GM21529 (cell line): ENCODE measurements around the gene CHST9.
"Not testable (repeated sequence)": the region's sequence is repeated elsewhere in the genome, so short reads cannot be mapped to it uniquely, and the experiment has no call there.

Source experiments
- ATAC-seq: cut with Tn5 transposase; IDR thresholded peaks from one replicate; pipeline ENCODE4 v1.9.1; 2021; ENCODE audit not compliant: unreplicated experiment

CHST9 gene

DNA sequence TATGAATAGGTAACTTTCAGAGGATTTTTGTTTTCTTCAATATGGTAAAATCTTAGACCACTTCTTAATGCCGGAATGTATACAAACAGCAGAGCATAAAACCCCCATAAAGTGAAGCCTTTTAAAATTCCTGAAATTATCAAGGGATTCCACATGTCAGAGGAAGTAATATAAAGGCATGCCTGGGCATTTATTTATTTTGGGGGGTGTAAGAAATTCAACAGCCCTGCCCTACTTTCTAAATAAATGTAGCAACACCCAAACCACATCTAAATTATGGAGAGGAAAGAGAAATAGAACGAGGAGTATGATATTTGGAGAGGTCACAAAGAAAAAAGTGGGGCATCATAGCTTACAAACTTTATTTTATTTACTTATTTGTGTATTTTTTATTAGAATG lies 9.9 kb downstream of the CHST9 start:
- ATAC-seq = no peak

DNA sequence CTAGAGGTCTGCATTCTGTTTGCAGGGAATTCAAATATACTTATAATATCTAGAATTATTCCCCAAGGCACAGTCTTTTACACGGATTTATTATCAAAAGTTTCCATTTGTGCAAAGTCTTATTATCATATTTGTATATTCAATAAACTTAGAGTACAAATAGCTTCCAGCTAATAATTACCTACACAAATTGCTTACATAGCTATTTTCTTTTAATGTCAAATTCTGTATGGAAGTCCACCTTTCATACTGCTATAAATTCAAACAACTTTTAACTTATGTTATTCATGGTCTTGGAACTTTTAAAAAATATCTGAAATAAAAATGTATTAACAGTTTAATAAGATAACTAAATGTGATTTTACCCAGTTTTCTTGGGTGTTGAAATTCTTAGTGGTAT lies 13.1 kb downstream of the CHST9 start:
- no peak for ATAC-seq

DNA sequence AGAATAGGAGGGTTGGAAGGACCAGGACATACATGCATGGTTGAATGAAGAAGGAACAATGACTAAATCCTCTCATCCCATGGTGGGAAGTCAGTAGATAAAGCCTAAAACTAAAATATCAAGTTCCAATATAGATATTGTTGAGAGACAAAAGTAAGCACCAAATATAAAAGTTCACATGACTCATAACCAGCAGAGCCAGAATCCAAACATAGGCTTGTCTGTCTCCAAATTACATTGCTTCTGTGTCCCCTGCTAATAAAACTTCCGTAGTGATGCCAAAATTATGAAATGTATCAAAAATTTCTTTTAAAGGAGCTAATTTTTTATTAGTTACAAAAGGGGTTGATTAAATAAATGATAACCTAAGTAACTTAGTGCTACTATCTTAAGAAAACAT lies 19.7 kb downstream of the CHST9 start:
- no peak for ATAC-seq

DNA sequence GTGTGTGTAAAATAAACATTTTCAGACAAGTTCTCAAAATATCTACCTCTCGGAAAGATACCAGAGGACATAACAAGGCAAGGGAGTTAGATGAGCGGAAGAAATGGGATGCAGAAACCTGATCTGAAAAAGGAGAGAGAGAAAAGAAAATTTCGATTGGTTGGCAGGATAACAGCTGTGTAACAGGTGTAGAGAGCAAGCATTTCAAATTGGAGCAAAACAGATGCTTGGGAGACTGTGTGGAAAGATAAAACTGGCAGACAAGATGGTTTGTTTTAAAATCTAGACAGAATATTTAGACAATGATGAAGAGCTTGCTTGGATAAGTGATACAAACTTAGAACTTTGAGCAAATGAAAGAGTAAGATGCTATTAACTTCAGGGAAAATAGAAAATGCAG lies 20.2 kb downstream of the CHST9 start:
- no peak for ATAC-seq

DNA sequence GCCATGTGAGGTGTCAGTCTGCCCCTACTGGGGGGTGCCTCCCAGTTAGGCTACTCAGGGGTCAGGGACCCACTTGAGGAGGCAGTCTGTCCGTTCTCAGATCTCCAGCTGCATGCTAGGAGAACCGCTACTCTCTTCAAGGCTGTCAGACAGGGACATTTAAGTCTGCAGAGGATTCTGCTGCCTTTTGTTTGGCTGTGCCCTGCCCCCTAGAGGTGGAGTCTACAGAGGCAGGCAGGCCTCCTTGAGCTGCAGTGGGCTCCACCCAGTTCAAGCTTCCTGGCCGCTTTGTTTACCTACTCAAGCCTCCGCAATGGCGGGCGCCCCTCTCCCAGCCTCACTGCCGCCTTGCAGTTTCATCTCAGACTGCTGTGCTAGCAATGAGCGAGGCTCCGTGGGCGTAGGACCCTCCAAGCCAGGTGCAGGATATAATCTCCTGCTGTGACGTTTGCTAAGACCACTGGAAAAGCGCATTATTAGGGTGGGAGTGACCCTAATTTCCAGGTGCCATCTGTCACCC lies 21.9 kb downstream of the CHST9 start:
- ATAC-seq = not testable (repeated sequence)

DNA sequence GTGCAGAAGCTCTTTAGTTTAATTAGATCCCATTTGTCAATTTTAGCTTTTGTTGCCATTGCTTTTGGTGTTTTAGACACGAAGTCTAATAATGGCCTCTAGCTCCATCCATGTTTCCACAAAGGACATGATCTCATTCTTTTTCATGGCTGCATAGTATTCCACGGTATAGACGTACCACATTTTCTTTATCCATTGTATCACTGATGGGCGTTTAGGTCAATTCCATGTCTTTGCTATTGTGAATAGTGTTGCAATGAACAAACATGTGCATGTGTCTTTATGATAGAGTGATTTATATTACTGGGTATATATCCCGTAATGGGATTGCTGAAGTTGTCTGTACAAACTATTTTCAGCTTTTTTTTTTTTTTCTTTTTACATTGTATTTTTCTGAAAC lies 35.9 kb downstream of the CHST9 start:
- ATAC-seq = not testable (repeated sequence)

DNA sequence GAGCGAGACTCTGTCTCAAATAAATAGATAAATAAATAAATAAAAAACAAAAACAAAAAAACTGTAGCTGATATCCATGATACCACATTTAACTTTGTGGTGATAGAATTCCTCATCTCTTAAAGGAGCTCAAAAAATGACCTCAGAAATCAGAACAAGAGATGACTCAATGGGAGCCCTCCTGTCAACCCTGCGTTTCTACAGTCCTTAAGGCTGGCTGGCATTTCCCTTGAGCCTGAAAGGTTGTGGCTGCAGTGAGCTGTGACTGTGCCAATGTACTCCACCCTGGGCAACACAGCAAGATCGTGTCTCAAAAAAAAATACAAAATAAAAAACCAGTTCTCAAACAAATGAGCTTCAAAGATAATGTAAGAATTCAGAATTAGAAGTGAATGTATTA lies 40.4 kb downstream of the CHST9 start:
- ATAC-seq = no peak

DNA sequence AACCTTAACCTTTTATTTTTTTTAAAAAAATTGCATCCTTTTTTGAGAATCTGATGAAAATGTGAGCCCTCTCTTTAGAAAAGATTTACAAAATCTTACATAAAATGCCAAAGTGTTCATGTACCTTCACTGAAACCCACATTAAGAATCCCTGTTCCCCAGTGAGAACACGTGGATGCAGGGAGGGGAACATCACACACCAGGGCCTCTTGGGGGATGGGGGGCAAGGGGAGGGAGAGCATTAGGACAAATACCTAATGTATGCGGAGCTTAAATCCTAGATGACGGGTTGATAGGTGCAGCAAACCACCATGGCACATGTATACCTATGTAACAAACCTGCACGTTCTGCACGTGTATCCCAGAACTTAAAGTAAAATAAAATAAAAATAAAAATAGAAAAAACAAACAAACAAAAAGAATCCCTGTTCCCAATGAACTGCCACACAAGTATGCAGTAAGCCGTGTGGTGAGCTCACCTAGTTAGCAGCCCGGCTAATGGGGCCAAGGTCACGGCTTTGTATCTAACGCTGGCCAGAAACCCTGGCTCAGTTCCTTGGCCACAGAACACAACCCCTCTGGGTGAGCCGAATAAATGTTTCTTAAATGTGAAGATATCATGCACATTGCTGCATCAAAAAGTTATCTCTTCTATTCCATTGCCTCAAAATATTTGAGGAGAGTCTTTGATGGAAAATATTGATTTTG lies 41.4 kb downstream of the CHST9 start:
- ATAC-seq = no peak

DNA sequence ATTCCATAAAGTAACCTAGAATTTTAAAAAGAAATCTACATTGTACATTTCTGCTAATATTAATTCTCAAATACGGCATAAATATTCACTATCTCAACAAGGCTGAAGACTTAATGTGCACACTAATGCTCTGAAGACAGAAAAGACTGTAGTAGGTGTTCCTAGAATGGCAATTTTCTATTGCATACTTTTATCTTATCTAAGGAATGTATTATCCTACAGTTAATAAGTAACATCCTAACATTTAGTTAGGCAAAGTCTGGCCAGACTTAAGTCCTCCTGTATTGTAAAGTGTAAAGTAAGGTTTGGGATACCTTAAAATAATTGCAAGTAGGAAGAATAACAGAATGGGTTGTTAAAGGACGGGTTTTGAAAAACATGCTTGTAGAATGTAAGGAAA lies 42.2 kb downstream of the CHST9 start:
- ATAC-seq = no peak

DNA sequence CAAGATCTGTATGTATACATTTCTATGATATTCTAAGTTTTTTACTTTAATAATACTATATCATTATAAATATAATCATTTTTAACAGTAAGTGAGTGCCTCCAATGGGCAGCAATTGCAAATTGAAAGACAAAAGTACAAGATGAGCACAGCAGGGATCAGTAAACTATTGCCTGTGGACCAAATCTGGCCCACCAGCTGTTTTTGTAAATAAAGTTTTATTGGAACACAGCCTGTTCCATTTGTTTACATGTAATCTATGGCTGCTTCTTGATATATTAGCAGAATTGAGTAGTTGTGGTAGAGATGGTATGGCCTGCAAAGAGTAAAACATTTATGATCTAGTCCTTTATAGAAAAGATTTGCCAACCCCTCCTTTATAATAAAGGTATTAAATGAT lies 43.2 kb downstream of the CHST9 start:
- no peak for ATAC-seq

DNA sequence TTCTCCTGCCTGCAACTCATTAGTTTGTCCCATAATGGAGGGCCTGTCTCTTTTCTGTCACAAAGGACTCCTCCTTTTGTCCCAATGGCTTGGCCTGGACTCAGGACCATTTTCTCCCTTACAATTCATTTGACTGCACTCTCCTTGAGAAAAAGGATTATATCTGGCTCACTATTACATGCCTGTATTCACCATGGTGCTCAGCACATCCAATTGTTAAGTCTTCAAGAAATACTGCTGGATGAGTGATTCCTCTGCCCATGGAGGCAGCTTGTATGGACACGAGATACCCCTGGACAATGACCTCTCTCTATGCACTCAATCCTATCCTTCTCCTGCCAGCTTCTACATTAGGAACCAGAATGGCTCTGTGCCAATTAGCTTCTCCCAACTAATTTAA lies 47.0 kb downstream of the CHST9 start:
- ATAC-seq = no peak

DNA sequence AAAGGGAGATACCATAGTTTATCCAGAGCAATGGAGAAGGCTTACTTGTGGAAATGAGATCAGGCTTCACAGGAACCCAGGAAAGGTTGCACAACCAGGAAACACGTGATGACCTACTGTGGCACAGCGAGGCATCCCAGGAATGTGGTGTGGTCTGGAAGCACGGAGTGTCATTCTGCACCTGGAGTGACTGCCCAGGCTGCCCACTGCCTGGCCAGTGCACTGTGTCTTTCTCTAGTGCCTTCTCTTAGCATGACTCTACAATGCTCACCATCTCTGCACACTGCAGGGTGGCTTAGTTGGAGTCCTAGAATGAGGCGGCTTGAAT lies 48.9 kb downstream of the CHST9 start:
- ATAC-seq = no peak

DNA sequence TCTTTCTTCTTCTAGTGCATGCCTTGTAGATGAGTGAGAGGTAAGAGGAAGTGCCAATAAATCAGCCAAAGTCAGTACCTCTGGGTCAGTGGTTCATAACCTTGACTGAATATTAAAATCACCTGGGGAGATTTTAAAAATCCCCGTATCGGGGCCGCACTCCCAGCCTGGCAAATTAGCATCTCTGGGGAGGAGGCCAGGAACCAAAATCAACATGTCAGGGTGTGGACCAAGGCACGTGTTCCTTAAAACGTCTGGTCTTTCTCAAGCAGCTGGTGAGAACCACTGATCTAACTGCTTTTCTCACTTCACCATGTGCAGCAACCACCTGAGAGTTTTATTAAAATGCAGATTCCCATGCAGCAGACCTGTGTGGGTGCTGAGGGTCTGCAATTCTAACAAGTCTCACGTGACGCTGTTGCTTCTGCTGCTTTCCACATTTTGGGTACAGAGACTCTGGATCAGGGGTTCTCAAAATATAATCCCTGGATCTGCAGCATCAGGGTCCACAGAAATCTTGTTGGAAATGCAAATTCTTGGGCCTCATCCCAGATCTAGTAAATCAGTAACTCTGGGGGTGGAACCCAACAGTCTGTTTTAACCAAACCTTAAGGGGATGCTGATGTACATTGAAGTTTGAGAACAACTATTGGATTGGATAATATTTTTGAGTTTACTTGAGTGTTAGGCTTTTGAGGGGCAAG lies 49.5 kb downstream of the CHST9 start:
- ATAC-seq = no peak

DNA sequence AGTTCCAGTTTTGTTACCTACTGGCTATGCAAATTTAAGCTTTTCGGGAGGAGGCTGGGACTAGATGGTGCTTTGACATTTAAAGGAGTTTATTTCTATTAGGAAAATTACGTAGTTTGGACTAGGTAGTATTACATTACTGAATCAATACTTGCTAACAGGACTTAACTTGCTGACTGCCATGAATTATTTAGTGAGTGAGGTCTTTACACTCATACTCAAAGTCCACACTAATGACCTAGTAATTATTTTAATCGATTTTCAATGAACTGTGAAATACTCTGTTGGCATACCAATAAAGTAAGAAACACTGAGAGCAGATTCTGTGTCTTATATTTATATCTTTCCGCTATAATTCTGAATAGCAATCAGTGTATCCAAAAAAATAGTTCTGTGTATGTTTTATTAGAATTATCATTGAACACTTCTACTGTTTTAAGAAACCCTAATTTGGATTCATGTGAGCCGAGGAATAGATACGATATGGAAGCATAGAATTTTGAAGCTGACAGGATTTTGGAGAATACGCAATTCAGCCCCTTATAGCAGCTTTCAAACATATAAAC lies 55.0 kb downstream of the CHST9 start:
- no peak for ATAC-seq

DNA sequence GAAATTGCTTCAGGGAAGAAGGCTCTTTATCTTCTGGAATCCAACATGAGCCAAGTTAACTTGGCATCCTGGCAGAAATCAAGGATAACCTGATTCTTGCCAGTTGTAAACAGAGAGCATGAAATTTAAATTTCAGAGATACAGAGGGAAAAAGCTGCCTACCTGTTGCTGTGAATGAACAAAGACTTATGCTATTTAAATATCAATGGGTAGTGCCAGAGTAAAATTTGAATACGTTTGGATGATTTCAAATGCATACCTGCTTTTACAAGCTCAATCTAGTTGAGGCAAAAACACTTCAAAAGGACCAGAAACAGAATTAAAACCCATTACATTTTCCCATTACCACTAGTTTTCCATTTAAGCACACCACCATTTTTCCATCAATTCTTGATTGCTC lies 60.9 kb downstream of the CHST9 start:
- ATAC-seq = no peak

DNA sequence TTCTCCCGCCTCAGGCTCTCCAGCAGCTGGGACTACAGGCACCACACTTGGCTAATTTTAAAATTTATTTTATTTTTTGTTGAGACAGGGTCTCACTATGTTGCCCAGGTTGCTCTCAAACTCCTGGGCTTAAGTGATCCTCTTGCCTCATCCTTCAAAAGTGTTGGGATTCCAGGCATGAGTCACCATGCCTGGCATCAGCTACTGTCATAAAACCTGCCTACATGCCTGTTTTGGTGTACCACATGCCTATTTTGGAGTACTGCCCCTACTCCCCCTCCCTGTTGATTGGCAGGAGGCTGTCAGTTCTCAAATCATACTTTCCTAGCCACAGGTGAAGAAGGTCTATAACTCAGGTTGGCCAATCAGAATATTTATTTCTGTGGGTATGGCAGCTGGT lies 64.0 kb downstream of the CHST9 start:
- no peak for ATAC-seq

DNA sequence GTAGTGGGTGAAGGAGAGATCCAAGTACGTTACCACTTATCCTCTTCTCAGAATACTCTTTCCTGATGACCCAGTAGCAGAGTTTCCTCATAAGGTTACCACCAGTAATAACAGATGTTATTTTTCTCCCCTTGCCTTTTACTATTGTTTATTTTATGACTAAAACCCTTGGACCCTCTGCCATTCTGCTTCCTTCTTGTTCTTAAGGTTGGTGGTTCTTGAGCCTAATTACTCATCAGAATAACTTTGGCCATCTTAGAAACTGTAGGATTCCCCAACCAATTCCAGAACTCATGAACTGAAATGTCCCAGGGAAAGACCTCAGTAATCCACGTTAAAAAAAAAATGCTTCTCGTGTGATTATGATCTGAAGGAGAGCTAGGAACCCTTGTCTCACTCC lies 64.9 kb downstream of the CHST9 start:
- ATAC-seq = no peak

DNA sequence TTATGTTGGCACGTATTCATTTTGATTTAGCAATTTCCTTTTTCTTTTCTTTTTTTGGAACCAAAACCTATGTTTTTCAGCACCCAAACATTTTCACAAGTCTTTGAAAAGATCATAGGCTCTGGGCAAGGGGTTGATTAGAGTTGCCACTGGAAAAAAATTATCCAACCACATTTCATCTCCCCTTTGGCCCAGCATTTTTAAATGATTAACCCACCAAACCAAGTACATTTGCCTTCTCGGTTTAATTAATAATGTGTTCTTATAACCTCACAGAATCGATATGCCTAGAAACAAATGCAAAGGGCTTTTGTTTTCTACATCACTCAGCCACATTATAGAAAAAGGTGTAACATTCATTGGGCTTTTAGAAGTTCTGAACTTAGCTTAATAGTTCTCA lies 66.1 kb downstream of the CHST9 start:
- ATAC-seq = no peak

DNA sequence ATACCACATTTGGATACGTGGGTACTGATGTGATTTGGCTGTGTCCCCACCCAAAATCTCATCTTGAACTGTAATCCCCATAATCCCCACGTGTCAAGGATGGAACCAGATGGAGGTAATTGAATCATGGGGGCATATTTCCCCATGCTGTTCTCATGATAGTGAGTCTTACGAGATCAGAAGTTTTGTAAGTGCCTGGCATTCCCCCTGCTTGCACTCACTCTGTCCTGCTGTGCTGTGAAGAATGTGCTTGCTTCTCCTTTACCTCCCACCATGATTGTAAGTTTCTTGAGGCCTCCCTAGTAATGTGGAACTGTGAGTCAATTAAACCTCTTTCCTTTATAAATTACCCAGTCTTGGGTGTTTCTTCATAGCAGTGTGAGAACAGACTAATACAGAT lies 70.3 kb downstream of the CHST9 start:
- no peak for ATAC-seq

DNA sequence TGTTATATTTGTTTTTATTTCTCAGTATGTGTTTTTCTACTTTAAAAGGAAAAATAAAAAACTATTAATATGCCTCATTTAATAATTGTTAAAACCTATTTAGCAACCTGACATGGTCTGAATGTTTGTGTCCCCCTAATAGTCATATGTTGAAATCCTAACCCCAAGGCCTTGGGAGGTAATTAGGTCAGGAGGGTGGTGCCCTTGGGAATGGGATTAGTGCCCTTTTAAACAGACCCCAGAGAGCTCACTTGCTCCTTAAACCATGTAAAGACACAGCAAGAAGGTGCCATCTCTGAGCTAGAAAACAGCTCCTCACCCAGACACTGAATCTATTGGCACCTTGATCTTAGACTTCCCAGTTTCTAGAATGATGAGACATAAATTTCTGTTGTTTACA lies 71.8 kb downstream of the CHST9 start:
- no peak for ATAC-seq

DNA sequence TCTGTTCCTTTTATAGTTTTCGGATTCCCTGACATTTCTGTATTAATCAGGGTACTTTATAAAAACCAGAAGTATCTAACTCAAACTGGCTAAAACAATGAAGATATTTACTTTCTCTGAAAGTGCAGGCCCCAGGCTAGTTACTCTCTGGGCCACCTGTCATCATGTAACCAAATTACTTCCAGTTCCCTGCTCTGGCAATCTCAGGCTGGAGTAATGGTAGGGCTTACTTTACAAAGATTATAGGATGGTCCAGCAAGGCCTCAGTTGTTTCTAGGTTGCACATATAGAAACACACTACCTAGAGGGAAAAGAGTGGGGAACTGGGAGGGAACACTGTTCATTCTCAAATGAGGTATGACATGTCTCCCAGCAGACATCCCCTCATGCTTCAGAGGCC lies 74.8 kb downstream of the CHST9 start:
- ATAC-seq = no peak

DNA sequence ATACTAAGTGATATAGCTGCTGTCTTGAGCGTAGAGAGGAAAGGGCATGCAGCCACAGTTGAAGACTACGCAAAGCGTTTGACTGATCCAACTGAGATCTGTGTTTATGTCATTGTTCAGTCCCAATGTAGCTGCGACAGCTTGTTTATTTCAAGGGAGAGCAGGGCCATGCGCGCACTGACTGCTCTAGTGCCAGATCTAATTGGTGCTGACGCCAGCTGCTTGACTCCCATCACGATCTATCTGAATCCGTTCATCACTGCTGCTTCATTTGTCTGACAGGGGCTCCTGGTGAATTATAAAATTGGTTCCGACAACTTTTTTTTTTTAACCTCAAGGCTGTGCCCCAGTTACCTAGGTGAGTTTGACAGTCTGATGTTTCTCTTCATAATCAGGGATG lies 75.7 kb downstream of the CHST9 start:
- ATAC-seq = no peak

DNA sequence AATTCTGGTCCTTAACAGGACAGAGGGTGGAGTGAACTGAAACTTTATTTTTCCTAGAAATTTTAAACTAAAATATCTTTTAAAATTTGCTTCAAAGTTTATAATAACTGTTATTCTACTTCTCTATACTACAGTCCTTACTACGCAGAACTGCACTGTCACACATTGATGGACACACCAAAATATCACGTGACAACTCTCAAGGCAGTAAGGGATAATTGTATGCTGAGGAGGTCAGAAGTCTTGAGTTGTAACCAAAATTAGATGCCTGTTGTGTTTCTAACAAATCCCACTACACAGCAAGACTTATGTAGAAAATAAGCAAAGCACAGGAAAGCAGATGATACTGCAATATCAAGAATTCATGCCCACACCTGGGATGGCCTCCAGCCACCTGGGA lies 76.3 kb downstream of the CHST9 start:
- ATAC-seq = no peak
